Right lobe of liver (tissue), 6 donors: ENCODE measurements around the gene ACOT6. TPM values are rescaled to one million over a fixed set of nuclear protein-coding genes. Genes with fewer than 3 reads are reported as not detected.
"Not testable (repeated sequence)": the region's sequence is repeated elsewhere in the genome, so short reads cannot be mapped to it uniquely, and the experiment has no call there.

Experiments
- ATAC-seq, 4 donors: fragments of 200-7000 bp; cut with Tn5 transposase; one replicate each; pipeline ENCODE4 v1.9.1; 2020; ENCODE audit warnings: mild to moderate bottlenecking in 4 of 4, moderate library complexity in 4 of 4
- DNase-seq, 3 donors: peaks; one replicate each; pipeline ENCODE4 v3.0.0-alpha.2; 2020
- H3K27ac ChIP-seq, 3 donors: fragments of 200-600 bp; one replicate each; pipeline ENCODE4 v1.8.0; 2022
- H3K27me3 ChIP-seq, 2 donors: fragments of 200-600 bp; one replicate each; pipeline ENCODE4 v1.8.0; 2022
- H3K36me3 ChIP-seq, 4 donors: fragments of 200-600 bp; sonication (generic) in 1 of 4; one replicate each; pipeline versions ENCODE4 v1.5.1 to v1.8.0; 2017 to 2022; ENCODE audit warnings: control low read depth in 1 of 4
- H3K4me1 ChIP-seq, 4 donors: fragments of 200-600 bp; sonication (generic) in 1 of 4; one replicate each; pipeline versions ENCODE4 v1.5.1 to v1.8.0; 2017 to 2022; ENCODE audit warnings: control low read depth in 1 of 4
- H3K4me3 ChIP-seq, 3 donors: fragments of 200-600 bp; one replicate each; pipeline ENCODE4 v1.8.0; 2022
- H3K9me3 ChIP-seq, 4 donors: fragments of 200-600 bp; sonication (generic) in 1 of 4; one replicate each; pipeline versions ENCODE4 v1.5.1 to v1.8.0; 2017 to 2022; ENCODE audit warnings: control low read depth in 1 of 4
- CTCF ChIP-seq, 4 donors: fragments of 200-600 bp in 3 of 4; fragments of 450-650 bp in 1 of 4; IDR thresholded peaks; one replicate each; pipeline versions ENCODE4 v1.5.1 to v1.8.0; 2016 to 2022; ENCODE audit warnings: antibody characterized with exemption in 4 of 4, mild to moderate bottlenecking in 2 of 4
- POLR2A ChIP-seq: fragments of 450-650 bp; IDR thresholded peaks from one replicate; pipeline ENCODE4 v1.6.1; 2017; ENCODE audit warnings: antibody characterized with exemption, mild to moderate bottlenecking
- WGBS: methylation state at CpG from one replicate; pipeline ENCODE4 v1.1.6; 2018; ENCODE audit warnings: low coverage, low lambda C conversion rate; ENCODE audit not compliant: insufficient coverage; ENCODE audit errors: missing lambda C conversion rate; 5-methylcytosine and 5-hydroxymethylcytosine counted together
- intact Hi-C, 2 donors: fragments of 100-400 bp; cut with DNase I; formaldehyde crosslinking; loops; one replicate each; pipeline versions ENCODE4 v1.11.2 to v1.14.1; 2022
- long read RNA-seq: library from polyadenylated mRNA; unstranded; transcript quantifications from one replicate; pipeline ENCODE4 v2.0.0, GENCODE V29; 2019
- total RNA-seq, 6 experiments: library from RNA; depleted of rRNA in 2 of 6; stranded (reverse); fragments of >200 nt in 2 of 6; fragmentation: NEBNext Ultra II Directional in 3 of 6; extraction: Animal tissue kit (Norgen Biotek cat#: 25700) in 3 of 6; gene quantifications; one replicate each; pipeline versions ENCODE4 v1.1.0 to v1.2.4, GENCODE V29; 2016 to 2023
- donor health status: DM: no; HTN: yes; CAD: no.
- donor health status: DM: no; HTN: no; CAD: no.
- donor health status: DM: no; HTN: no; CAD: no.
- donor health status: DM: no; HTN: yes; CAD: no.
- donor health status: DM: no; HTN: yes; CAD: no.

ACOT6 gene
- total RNA-seq: 1 to 10 TPM in 2 of 6 experiments, under 1 TPM in 2, not detected in 2; 0.49 to 1.4 (median 0.94) TPM
- long read RNA-seq: 0 reads

GRCh38 chr14:73612339-73613045 is at the start of gene ACOT6:
TSS of gene ACOT6 (plus strand) at chr14:73612517. CDS start at chr14:73612572, 55 bp downstream.
- no peaks in the 10 kb centered on the region for H3K36me3 ChIP-seq
- H3K27ac ChIP-seq: peak within 1 kb of the TSS; percentile 52 to 95 (median 93)
- DNase-seq (peak; percentile 87 to 95 (median 94)), ATAC-seq (peak; percentile 91 to 98 (median 92))
- H3K27me3 ChIP-seq: no peaks in the 10 kb centered on the region
- intact Hi-C loops: no loop called here
- peak within 1 kb of the TSS; percentile 64 to 76 (median 71) for H3K4me3 ChIP-seq
- 3% methylated on average over 5 of the region's 84 CpGs for WGBS
- TF ChIP-seq CTCF (IDR thresholded peaks at IDR 0.05) (no peak), POLR2A (peak; percentile 92)
- no peaks in the 10 kb centered on the region for H3K9me3 ChIP-seq
- H3K4me1 ChIP-seq: peaks cover 0 to 22% (median under 1%) of the 10 kb centered on the region in 4 donors

- H3K36me3 ChIP-seq, H3K9me3 ChIP-seq, H3K4me1 ChIP-seq, H3K27ac ChIP-seq, intact Hi-C loops, H3K4me3 ChIP-seq, ATAC-seq, H3K27me3 ChIP-seq: not testable (repeated sequence)
- WGBS: 30% methylated on average over 4 of the region's 6 CpGs
- DNase-seq: peak in 1 of 3 donors; percentile 36
Observed at GRCh38 chr14:73562696-73563095, 49.6 kb upstream of the ACOT6 start.

- intact Hi-C loops, H3K27me3 ChIP-seq, ATAC-seq, H3K36me3 ChIP-seq, H3K4me3 ChIP-seq, H3K27ac ChIP-seq, H3K9me3 ChIP-seq, DNase-seq, H3K4me1 ChIP-seq: not testable (repeated sequence)
- no CpG with 5 or more reads among the region's 18 CpGs for WGBS
Observed at GRCh38 chr14:73566431-73566830, 45.9 kb upstream of the ACOT6 start.

GRCh38 chr14:73566935-73567334 is 45.4 kb upstream of the ACOT6 start:
- intact Hi-C loops, H3K9me3 ChIP-seq, H3K27me3 ChIP-seq, H3K4me1 ChIP-seq, H3K36me3 ChIP-seq, ATAC-seq, DNase-seq, H3K4me3 ChIP-seq, H3K27ac ChIP-seq: not testable (repeated sequence)
- WGBS: 100% methylated on average over 2 of the region's 6 CpGs

- H3K4me3 ChIP-seq: peak overlapping the region in 1 of 3 donors; percentile 69
- no peaks in the 10 kb centered on the region for H3K36me3 ChIP-seq
- peak overlapping the region in 2 of 3 donors; percentile 96 to 98 for H3K27ac ChIP-seq
- WGBS: 92% methylated on average over 6 of the region's 7 CpGs
- intact Hi-C loops: no loop called here
- DNase-seq (no peak), ATAC-seq (no peak)
- no peaks in the 10 kb centered on the region for H3K27me3 ChIP-seq
- peaks cover 0 to 7% (median 0%) of the 10 kb centered on the region in 4 donors for H3K4me1 ChIP-seq
- TF ChIP-seq CTCF (IDR thresholded peaks at IDR 0.05): no peak
- TF ChIP-seq POLR2A: peak; percentile 38
- H3K9me3 ChIP-seq: no peaks in the 10 kb centered on the region
Observed at GRCh38 chr14:73567358-73567757, 45.0 kb upstream of the ACOT6 start.
